Measurements from ENCODE around the gene PRSS27.

- TF ChIP-seq CTCF (IDR thresholded peaks at IDR 0.05) (no peak), POLR2A (IDR thresholded peaks at IDR 0.05) (no peak)
Observed at GRCh38 chr16:2708955-2709587, 11.0 kb downstream of the PRSS27 start.

Data from Peyer's patch (tissue), 4 donors.